DOHH2 (cell line): Measurements from ENCODE around the gene PODXL2.

Source experiments
- H3F3A ChIP-seq: fragments of 200-600 bp; sonication (generic), shearing (Covaris generic); 2 replicates; pipeline ENCODE4 v1.6.0; 2016; ENCODE audit warnings: antibody characterized with exemption, mild to moderate bottlenecking; ENCODE audit not compliant: control insufficient read depth, insufficient read depth
- H3K27ac ChIP-seq: fragments of 200-600 bp; sonication (generic); 2 replicates; pipeline ENCODE4 v1.5.1; 2014; ENCODE audit warnings: low read depth, mild to moderate bottlenecking, low read length, moderate library complexity
- H3K27me3 ChIP-seq: fragments of 200-600 bp; sonication (generic); 2 replicates; pipeline ENCODE4 v1.6.1; 2014; ENCODE audit warnings: mild to moderate bottlenecking, low read length, mixed read lengths; ENCODE audit not compliant: control insufficient read depth
- H3K36me3 ChIP-seq: fragments of 200-600 bp; sonication (generic); 2 replicates; pipeline ENCODE4 v1.6.1; 2014; ENCODE audit warnings: mild to moderate bottlenecking, low read length, moderate library complexity, mixed read lengths; ENCODE audit not compliant: control insufficient read depth
- H3K4me1 ChIP-seq: fragments of 200-600 bp; sonication (generic); 2 replicates; pipeline ENCODE4 v1.6.1; 2014; ENCODE audit warnings: mild to moderate bottlenecking, low read length, mixed read lengths; ENCODE audit not compliant: control insufficient read depth
- H3K4me2 ChIP-seq: fragments of 200-600 bp; sonication (generic); 2 replicates; pipeline ENCODE4 v1.6.0; 2014; ENCODE audit warnings: mild to moderate bottlenecking, low read length, moderate library complexity
- H3K4me3 ChIP-seq: fragments of 200-600 bp; sonication (generic); 2 replicates; pipeline ENCODE4 v1.5.1; 2014; ENCODE audit warnings: mild to moderate bottlenecking, low read length, mixed read lengths
- H3K79me2 ChIP-seq: fragments of 200-600 bp; sonication (generic); 2 replicates; pipeline ENCODE4 v1.6.1; 2014; ENCODE audit warnings: mild to moderate bottlenecking, low read length, mixed read lengths; ENCODE audit not compliant: control insufficient read depth
- H3K9me2 ChIP-seq: fragments of 200-600 bp; sonication (generic); replicated peaks from 2 replicates; pipeline ENCODE4 v1.6.1; 2014; ENCODE audit warnings: mild to moderate bottlenecking, low read length, mixed read lengths; ENCODE audit not compliant: control insufficient read depth
- H3K9me3 ChIP-seq: fragments of 200-600 bp; sonication (generic); 2 replicates; pipeline ENCODE4 v1.6.1; 2014; ENCODE audit warnings: antibody characterized with exemption, low read length, mixed read lengths; ENCODE audit not compliant: control insufficient read depth, insufficient read depth
- H4K20me1 ChIP-seq: fragments of 200-600 bp; sonication (generic); 2 replicates; pipeline ENCODE4 v1.6.0; 2014; ENCODE audit warnings: low read depth, mild to moderate bottlenecking, antibody characterized with exemption, low read length, moderate library complexity; ENCODE audit not compliant: control insufficient read depth, insufficient read depth
- EZH2phosphoT487 ChIP-seq: fragments of 200-600 bp; sonication (generic); IDR thresholded peaks from 2 replicates; pipeline ENCODE4 v1.6.1; 2017; ENCODE audit warnings: borderline replicate concordance, mild to moderate bottlenecking, antibody characterized with exemption, low read length, moderate library complexity, mixed read lengths
- TF ChIP-seq, protein P1 (sequence below): fragments of 200-600 bp; sonication (generic); IDR thresholded peaks from one replicate; pipeline ENCODE4 v1.5.1; 2014; ENCODE audit warnings: antibody characterized with exemption, mild to moderate bottlenecking, low read depth, low read length; ENCODE audit not compliant: poor library complexity, severe bottlenecking

The PODXL2 gene

DNA sequence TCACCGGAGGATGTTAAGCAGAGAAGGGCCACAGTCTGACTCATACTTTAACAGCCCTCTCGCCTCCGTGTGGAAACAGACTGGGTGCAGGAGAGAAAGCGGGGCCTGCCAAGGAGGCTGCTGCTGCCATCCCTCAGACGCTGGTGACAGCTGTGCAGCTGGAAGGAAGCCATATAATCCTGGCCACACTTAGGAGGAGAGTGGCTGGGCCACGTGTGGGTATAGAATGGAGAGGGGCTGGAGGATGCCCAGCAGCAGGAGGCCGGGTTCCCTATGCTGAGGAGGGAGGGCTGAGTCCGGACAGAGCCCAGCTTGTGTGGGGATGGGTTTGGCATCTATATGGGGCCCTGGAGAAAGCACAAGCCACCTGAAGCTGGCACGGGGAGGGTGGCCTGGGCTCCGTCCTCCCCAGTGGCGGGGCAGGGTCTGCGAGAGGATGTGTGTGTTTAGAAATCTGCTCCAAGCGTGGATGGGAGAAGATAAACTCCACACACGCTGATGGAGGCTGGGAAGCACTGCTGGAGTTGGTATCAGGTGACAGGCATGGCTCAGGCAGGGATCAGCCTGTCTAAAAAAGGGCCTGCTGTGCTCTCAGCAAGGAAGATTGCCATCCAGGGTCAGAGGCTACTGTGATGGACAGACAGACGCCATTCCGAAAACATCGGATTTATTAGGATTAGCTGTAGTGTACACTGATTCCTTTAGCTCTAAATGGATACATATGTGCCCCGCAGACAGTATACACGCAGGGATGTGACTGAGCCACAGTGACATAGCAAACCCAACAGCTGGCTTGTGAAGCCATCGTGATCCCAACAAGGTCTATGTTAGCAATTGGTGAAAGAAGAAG lies 59.7 kb downstream of the PODXL2 start:
- no peaks in the 10 kb centered on the region for H3K27me3 ChIP-seq
- H3K79me2 ChIP-seq: no peaks in the 10 kb centered on the region
- TF ChIP-seq, protein P1, sequence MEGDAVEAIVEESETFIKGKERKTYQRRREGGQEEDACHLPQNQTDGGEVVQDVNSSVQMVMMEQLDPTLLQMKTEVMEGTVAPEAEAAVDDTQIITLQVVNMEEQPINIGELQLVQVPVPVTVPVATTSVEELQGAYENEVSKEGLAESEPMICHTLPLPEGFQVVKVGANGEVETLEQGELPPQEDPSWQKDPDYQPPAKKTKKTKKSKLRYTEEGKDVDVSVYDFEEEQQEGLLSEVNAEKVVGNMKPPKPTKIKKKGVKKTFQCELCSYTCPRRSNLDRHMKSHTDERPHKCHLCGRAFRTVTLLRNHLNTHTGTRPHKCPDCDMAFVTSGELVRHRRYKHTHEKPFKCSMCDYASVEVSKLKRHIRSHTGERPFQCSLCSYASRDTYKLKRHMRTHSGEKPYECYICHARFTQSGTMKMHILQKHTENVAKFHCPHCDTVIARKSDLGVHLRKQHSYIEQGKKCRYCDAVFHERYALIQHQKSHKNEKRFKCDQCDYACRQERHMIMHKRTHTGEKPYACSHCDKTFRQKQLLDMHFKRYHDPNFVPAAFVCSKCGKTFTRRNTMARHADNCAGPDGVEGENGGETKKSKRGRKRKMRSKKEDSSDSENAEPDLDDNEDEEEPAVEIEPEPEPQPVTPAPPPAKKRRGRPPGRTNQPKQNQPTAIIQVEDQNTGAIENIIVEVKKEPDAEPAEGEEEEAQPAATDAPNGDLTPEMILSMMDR: no peak
- TF ChIP-seq EZH2phosphoT487: no peak
- no peaks in the 10 kb centered on the region for H3K36me3 ChIP-seq
- no peak overlapping the region for H3K4me2 ChIP-seq
- H3K4me3 ChIP-seq: no peak overlapping the region
- peaks cover 22% of the 10 kb centered on the region for H3K4me1 ChIP-seq
- H3K27ac ChIP-seq: no peak overlapping the region
- no peaks in the 10 kb centered on the region for H4K20me1 ChIP-seq
- H3K9me2 ChIP-seq: no peaks in the 10 kb centered on the region
- H3F3A ChIP-seq: peaks cover 5% of the 10 kb centered on the region
- H3K9me3 ChIP-seq: peaks cover 8% of the 10 kb centered on the region; the same call in 1 of the 2 replicates

DNA sequence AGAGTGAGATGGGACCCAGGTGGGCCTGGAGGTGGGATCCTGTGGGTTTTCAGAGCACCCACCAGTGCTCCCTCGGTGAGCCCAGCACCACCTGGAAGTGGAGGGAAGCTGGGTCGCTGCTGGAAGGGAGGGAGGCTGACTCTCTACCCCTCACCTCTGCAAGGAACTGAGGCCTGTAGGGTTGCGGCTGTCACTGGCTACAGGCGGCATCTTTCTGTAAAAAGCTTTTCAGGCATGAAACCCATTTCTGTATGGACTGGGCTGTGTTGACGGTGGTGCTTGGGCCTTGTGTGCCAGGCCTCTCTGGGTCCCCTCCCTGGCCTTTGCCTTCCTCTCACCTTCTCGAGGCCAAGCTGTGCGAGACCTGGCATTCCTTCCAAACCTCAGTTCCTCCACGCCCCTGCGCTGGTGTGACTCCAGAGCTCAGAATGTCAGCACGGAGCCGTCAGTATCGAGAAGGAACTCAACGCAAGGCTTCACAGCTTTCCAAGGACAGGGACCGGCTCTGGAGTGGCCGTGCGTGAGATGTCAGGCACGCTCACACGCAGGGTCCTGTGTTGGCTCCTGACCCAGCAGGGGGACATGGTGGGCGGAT lies 60.4 kb downstream of the PODXL2 start:
- Histone ChIP-seq H3K4me1 (peaks cover 15% of the 10 kb centered on the region), H3K27me3 (no peaks in the 10 kb centered on the region)

GRCh38 chr3:127690106-127690505 lies 61.1 kb downstream of the PODXL2 start:
- no peak overlapping the region for H3K4me2 ChIP-seq
- no peaks in the 10 kb centered on the region for H3K79me2 ChIP-seq
- H3K4me1 ChIP-seq: peaks cover 8% of the 10 kb centered on the region
- H3K9me3 ChIP-seq: peaks cover 8% of the 10 kb centered on the region; the same call in 1 of the 2 replicates
- no peaks in the 10 kb centered on the region for H3K9me2 ChIP-seq
- no peak overlapping the region for H3K27ac ChIP-seq
- H3K27me3 ChIP-seq: no peaks in the 10 kb centered on the region
- no peaks in the 10 kb centered on the region for H4K20me1 ChIP-seq
- H3K36me3 ChIP-seq: no peaks in the 10 kb centered on the region
- no peak for TF ChIP-seq EZH2phosphoT487
- TF ChIP-seq, protein P1: no peak
- H3F3A ChIP-seq: no peaks in the 10 kb centered on the region
- H3K4me3 ChIP-seq: no peak overlapping the region

More for the DNA sequence above, 60.4 kb downstream of the PODXL2 start:
- no peaks in the 10 kb centered on the region for H3K9me2 ChIP-seq
- H4K20me1 ChIP-seq: no peaks in the 10 kb centered on the region
- no peaks in the 10 kb centered on the region for H3F3A ChIP-seq
- no peak for TF ChIP-seq EZH2phosphoT487
- TF ChIP-seq, protein P1: no peak
- no peak overlapping the region for H3K4me3 ChIP-seq
- H3K9me3 ChIP-seq: peaks cover 8% of the 10 kb centered on the region; the same call in 1 of the 2 replicates
- no peak overlapping the region for H3K4me2 ChIP-seq
- no peak overlapping the region for H3K27ac ChIP-seq
- H3K36me3 ChIP-seq: no peaks in the 10 kb centered on the region
- no peaks in the 10 kb centered on the region for H3K79me2 ChIP-seq
